ENCODE measurements around the gene DDX59. TPM values are rescaled to one million over a fixed set of nuclear protein-coding genes. Genes with fewer than 3 reads are reported as not detected.

DDX59 gene
- total and polyA plus RNA-seq, 10 of the 15 experiments (the other 5 are each of a cell fraction or from before 2014, with no cell fraction given), result 17.3 to 42.1 (median 23.6) TPM

DNA sequence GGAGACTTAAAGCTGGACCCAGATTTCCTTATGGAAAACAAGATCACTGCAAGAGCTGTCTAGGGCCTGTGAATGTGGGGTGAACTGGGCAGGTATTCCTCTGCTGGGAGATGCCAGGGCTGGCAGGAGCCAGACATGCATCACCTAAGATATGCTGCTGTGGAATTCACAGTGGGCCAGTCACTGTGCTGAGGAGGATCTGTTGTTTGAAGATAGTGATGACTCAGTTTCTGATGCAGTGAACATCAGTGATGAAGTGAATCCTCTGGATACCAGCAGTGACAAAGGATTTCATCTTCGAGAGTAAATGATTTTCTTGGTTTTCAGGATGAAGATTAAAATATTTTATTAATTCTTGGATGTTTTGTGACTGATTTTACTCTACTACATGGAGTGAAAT is 39.1 kb upstream of the DDX59 start (continued):
- TF ChIP-seq, protein P1, sequence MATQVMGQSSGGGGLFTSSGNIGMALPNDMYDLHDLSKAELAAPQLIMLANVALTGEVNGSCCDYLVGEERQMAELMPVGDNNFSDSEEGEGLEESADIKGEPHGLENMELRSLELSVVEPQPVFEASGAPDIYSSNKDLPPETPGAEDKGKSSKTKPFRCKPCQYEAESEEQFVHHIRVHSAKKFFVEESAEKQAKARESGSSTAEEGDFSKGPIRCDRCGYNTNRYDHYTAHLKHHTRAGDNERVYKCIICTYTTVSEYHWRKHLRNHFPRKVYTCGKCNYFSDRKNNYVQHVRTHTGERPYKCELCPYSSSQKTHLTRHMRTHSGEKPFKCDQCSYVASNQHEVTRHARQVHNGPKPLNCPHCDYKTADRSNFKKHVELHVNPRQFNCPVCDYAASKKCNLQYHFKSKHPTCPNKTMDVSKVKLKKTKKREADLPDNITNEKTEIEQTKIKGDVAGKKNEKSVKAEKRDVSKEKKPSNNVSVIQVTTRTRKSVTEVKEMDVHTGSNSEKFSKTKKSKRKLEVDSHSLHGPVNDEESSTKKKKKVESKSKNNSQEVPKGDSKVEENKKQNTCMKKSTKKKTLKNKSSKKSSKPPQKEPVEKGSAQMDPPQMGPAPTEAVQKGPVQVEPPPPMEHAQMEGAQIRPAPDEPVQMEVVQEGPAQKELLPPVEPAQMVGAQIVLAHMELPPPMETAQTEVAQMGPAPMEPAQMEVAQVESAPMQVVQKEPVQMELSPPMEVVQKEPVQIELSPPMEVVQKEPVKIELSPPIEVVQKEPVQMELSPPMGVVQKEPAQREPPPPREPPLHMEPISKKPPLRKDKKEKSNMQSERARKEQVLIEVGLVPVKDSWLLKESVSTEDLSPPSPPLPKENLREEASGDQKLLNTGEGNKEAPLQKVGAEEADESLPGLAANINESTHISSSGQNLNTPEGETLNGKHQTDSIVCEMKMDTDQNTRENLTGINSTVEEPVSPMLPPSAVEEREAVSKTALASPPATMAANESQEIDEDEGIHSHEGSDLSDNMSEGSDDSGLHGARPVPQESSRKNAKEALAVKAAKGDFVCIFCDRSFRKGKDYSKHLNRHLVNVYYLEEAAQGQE (IDR thresholded peaks at IDR 0.05; ENCODE audit: low read depth, low read length), result no peak
- no peak for TF ChIP-seq NFIC (IDR thresholded peaks at IDR 0.05; ENCODE audit: low read depth, low read length)
- TF ChIP-seq SREBF1 (IDR thresholded peaks at IDR 0.05; ENCODE audit: low read length), result no peak
- TF ChIP-seq, protein P2, sequence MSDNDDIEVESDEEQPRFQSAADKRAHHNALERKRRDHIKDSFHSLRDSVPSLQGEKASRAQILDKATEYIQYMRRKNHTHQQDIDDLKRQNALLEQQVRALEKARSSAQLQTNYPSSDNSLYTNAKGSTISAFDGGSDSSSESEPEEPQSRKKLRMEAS (IDR thresholded peaks at IDR 0.05; ENCODE audit: low read depth, low read length), result no peak
- TF ChIP-seq KDM1A (IDR thresholded peaks at IDR 0.05; ENCODE audit: borderline replicate concordance), result no peak
- TF ChIP-seq, protein P3, sequence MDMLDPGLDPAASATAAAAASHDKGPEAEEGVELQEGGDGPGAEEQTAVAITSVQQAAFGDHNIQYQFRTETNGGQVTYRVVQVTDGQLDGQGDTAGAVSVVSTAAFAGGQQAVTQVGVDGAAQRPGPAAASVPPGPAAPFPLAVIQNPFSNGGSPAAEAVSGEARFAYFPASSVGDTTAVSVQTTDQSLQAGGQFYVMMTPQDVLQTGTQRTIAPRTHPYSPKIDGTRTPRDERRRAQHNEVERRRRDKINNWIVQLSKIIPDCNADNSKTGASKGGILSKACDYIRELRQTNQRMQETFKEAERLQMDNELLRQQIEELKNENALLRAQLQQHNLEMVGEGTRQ (IDR thresholded peaks at IDR 0.05; ENCODE audit: borderline replicate concordance, low read depth, low read length), result no peak
- no peak for TF ChIP-seq CHD4 (IDR thresholded peaks at IDR 0.05)
- TF ChIP-seq EGR1 (IDR thresholded peaks at IDR 0.05; ENCODE audit: borderline replicate concordance in 1 of 2, low read depth in 2 of 2, low read length in 2 of 2), result no peak

DNA sequence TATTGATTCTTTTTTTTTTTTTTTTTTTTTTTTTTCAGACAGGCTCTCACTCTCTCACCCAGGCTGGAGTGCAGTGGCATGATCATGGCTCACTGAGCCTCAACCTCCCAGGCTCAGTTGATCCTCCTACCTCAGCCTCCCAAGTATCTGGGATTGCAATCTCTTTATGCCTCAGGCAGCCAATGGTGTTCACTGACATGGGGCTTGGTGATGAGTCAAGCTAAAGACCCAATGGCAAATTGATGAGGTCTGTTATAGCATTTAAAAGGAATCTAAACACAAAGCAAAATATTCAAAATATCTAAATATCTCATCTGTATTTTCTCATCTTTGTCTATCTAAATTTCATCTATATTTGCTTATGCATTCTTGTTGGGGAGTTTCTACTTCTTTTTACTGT is 38.5 kb upstream of the DDX59 start:
- H3K4me3 ChIP-seq, result no peak overlapping the region
- H3K9me3 ChIP-seq (replicated peaks; ENCODE audit: control insufficient read depth, insufficient read depth, low read length), result no peaks in the 10 kb centered on the region
- ChIA-PET RAD21 (ENCODE audit: unreplicated experiment) (no interaction called here), POLR2A (no interaction called here), SMC1A (ENCODE audit: uncharacterized antibody, unreplicated experiment) (interaction anchor here (1.7 kb wide), 1 partner anchor 30 kb away, joined by 4 read pairs; no protein-coding TSS in a partner anchor), CTCF (no interaction called here)
- intact Hi-C loops (cut with micrococcal nuclease; ENCODE audit: unreplicated experiment) (no loop called here), in situ Hi-C loops (cut with MboI) (no loop called here)
- H3K9ac ChIP-seq (ENCODE audit: control insufficient read depth, insufficient read depth, low read length), result no peak overlapping the region
- no peak overlapping the region for H3K4me2 ChIP-seq (ENCODE audit: control insufficient read depth, insufficient read depth)
- BruUV-seq (replicated peaks), result no TSS peak
- FAIRE-seq (no peak), ATAC-seq (no peak), DNase-seq (ENCODE audit: low read depth, low spot score) (no peak)
- H4K20me1 ChIP-seq (ENCODE audit: control insufficient read depth, insufficient read depth), result no peaks in the 10 kb centered on the region
- H3K79me2 ChIP-seq (ENCODE audit: control insufficient read depth, insufficient read depth, low read length), result no peaks in the 10 kb centered on the region
- no peak overlapping the region for H2AFZ ChIP-seq (ENCODE audit: control insufficient read depth, low read depth, low read length)
- no peaks in the 10 kb centered on the region for H3K36me3 ChIP-seq (ENCODE audit: control insufficient read depth in 2 of 2, insufficient read depth in 2 of 2, low read length in 1 of 2)
- H3K27me3 ChIP-seq (replicated peaks in 1 of 2; ENCODE audit: control insufficient read depth in 2 of 2, insufficient read depth in 2 of 2, low read length in 1 of 2), result no peaks in the 10 kb centered on the region
- H3K4me1 ChIP-seq (ENCODE audit: control insufficient read depth, insufficient read depth, low read length), result no peaks in the 10 kb centered on the region
- H3K27ac ChIP-seq (ENCODE audit: control insufficient read depth, insufficient read depth), result no peak overlapping the region
- TF ChIP-seq SMARCA5 (IDR thresholded peaks at IDR 0.05) (no peak), EED (IDR thresholded peaks at IDR 0.05; ENCODE audit: low read depth) (no peak), WRNIP1 (IDR thresholded peaks at IDR 0.05; ENCODE audit: borderline replicate concordance, low read depth, low read length) (no peak), ETV6 (conservative IDR thresholded peaks at IDR 0.05 in 1 of 2, IDR thresholded peaks at IDR 0.05 in 1 of 2; ENCODE audit: borderline replicate concordance in 1 of 2, low read depth in 1 of 2) (no peak), CHD1 (IDR thresholded peaks at IDR 0.05; ENCODE audit: low read depth, low read length) (no peak)
- TF ChIP-seq, protein P4, sequence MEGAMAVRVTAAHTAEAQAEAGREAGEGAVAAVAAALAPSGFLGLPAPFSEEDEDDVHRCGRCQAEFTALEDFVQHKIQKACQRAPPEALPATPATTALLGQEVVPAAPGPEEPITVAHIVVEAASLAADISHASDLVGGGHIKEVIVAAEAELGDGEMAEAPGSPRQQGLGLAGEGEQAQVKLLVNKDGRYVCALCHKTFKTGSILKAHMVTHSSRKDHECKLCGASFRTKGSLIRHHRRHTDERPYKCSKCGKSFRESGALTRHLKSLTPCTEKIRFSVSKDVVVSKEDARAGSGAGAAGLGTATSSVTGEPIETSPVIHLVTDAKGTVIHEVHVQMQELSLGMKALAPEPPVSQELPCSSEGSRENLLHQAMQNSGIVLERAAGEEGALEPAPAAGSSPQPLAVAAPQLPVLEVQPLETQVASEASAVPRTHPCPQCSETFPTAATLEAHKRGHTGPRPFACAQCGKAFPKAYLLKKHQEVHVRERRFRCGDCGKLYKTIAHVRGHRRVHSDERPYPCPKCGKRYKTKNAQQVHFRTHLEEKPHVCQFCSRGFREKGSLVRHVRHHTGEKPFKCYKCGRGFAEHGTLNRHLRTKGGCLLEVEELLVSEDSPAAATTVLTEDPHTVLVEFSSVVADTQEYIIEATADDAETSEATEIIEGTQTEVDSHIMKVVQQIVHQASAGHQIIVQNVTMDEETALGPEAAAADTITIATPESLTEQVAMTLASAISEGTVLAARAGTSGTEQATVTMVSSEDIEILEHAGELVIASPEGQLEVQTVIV (IDR thresholded peaks at IDR 0.05; ENCODE audit: borderline replicate concordance, partially characterized antibody), result no peak

Data from GM12878 (cell line).